Type B pancreatic cell (in vitro differentiated cells): ENCODE measurements around the gene GNB1. TPM values are rescaled to one million over a fixed set of nuclear protein-coding genes. Genes with fewer than 3 reads are reported as not detected.
A peak's percentile ranks its signal among the peaks of the same experiment; 100 is the strongest.

ENCODE experiments used
- DNase-seq: peaks from one replicate; pipeline ENCODE4 v3.0.0; 2021; ENCODE audit warnings: mixed read lengths; ENCODE audit not compliant: unreplicated experiment; ENCODE audit errors: extremely low spot score
- H3K27ac Mint-ChIP-seq: 2 replicates; pipeline ENCODE4 v1.8.0; 2021; ENCODE audit warnings: mild to moderate bottlenecking, mixed read lengths
- H3K27me3 Mint-ChIP-seq: 2 replicates; pipeline ENCODE4 v1.8.0; 2021; ENCODE audit warnings: mixed read lengths
- H3K36me3 Mint-ChIP-seq: 2 replicates; pipeline ENCODE4 v1.8.0; 2021; ENCODE audit warnings: mixed read lengths
- H3K4me1 Mint-ChIP-seq: one replicate; pipeline ENCODE4 v1.8.0; 2021; ENCODE audit warnings: mixed read lengths; ENCODE audit not compliant: unreplicated experiment
- H3K4me3 Mint-ChIP-seq: 2 replicates; pipeline ENCODE4 v1.8.0; 2021; ENCODE audit warnings: mild to moderate bottlenecking, mixed read lengths
- H3K9me3 Mint-ChIP-seq: 2 replicates; pipeline ENCODE4 v1.8.0; 2021; ENCODE audit warnings: mixed read lengths
- total RNA-seq: library from RNA; stranded (reverse); gene quantifications from 2 replicates; pipeline ENCODE4 v1.2.1, GENCODE V29; 2021; ENCODE audit warnings: low replicate concordance
- TF ChIP-seq, protein P1 (sequence below): fragments of 200-600 bp; sonication (generic); conservative IDR thresholded peaks from 2 replicates; pipeline ENCODE4 v1.5.0; 2021; ENCODE audit warnings: antibody characterized with exemption, mild to moderate bottlenecking

The GNB1 gene
- total RNA-seq, 1 donor from 2014 or later: 297 TPM

DNA sequence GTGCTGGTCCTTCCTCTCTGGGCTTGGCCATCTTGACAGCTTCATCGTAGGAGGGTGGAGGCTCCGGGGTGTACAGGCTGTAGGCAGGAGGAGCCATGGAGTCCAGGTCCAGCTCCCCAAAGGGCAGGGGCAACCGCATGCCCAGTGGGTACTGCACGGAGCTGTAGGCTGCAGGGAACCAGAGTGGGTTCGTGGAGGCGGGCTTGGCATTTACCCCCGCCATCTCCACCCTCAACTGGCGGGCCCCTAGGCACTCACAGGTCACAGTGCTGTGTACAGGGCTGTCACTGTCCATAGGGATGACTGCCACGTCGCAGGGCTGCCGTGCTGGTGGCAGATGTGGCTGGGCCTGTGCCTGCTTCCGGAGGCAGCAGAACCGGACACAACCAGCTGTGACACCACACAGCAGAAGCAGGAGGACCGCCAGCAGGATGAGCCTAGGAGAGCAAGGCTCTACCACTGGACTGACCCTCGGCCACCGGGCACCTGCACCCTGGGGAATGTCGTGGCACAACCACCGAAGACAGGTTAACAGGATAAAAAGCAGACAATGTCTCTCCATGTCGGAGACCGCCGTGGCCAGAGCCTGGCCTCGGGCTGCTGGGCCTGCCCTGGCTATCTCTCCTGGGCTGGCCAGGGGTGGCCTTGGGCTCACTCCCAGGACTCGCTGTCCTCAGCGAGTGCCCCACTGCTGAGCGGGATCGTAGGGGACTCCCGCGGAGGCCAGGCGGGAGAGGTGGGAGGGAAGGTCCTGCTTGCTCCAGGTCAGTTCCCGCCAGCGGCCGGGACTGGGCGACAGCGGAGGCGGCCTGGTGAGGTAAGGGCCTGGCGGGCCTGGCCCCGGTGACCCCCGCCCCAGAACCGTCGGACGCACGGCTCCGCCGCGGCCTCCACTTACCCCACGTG lies 27.4 kb upstream of the GNB1 start:
- no peaks in the 10 kb centered on the region for H3K36me3 Mint-ChIP-seq
- H3K4me3 Mint-ChIP-seq: peak overlapping the region; percentile 25
- H3K27ac Mint-ChIP-seq: no peak overlapping the region
- no peaks in the 10 kb centered on the region for H3K9me3 Mint-ChIP-seq
- H3K27me3 Mint-ChIP-seq: peaks cover 9% of the 10 kb centered on the region
- TF ChIP-seq, protein P1, sequence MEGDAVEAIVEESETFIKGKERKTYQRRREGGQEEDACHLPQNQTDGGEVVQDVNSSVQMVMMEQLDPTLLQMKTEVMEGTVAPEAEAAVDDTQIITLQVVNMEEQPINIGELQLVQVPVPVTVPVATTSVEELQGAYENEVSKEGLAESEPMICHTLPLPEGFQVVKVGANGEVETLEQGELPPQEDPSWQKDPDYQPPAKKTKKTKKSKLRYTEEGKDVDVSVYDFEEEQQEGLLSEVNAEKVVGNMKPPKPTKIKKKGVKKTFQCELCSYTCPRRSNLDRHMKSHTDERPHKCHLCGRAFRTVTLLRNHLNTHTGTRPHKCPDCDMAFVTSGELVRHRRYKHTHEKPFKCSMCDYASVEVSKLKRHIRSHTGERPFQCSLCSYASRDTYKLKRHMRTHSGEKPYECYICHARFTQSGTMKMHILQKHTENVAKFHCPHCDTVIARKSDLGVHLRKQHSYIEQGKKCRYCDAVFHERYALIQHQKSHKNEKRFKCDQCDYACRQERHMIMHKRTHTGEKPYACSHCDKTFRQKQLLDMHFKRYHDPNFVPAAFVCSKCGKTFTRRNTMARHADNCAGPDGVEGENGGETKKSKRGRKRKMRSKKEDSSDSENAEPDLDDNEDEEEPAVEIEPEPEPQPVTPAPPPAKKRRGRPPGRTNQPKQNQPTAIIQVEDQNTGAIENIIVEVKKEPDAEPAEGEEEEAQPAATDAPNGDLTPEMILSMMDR: no peak
- no peak for DNase-seq
- H3K4me1 Mint-ChIP-seq: peaks cover 4% of the 10 kb centered on the region

DNA sequence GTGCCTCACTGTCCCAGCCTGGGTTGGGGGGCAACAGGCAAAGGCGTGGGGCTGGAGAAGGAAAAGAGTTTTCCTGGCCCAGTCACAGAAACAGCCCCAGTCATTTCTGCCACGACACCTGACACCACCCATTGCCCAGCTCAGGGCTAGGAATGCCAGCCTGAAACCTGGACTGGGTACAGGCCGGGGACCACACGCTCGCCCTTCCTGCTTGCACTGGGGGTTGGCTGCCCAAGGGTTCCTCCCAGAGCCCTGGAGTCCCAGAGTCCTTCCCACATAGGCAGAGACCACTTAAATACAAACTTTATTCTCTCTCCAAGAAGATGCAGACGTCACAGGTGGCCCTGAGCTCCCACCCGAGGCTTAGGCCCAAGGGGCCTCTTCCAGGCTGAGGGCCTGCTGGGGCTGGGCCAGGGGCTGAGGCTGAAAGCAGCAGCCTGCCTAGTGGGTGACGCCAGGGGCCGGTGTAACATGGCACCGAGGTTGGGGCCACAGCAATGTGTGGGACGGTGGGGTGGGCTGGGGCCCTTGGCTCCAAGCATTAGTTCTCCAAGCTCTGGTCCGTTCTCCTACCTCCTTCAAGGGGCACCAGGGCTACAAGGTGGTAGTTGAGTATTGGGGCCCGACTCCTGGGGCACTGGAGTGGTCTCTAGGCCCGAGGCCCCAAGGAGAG lies 26.6 kb upstream of the GNB1 start:
- H3K4me3 Mint-ChIP-seq: peak overlapping the region; percentile 31

DNA sequence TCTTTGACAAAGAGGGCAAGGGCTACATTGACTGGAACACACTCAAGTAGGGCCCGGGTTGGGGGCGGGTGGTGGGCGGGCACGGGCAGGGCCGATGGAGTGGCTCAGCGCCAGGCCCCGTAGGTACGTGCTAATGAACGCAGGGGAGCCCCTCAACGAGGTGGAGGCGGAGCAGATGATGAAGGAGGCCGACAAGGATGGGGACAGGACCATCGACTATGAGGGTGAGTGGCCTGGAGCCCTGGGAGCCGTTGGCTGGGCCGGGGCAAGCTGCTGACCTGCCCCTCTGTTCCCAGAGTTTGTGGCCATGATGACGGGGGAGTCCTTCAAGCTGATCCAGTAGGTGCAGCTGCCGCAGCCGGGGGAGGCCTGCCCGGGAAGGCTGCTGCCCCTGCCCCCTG lies 26.0 kb upstream of the GNB1 start:
- H3K4me1 Mint-ChIP-seq: peaks cover 4% of the 10 kb centered on the region
- H3K27ac Mint-ChIP-seq: no peak overlapping the region
- no peak for DNase-seq
- no peaks in the 10 kb centered on the region for H3K36me3 Mint-ChIP-seq
- H3K27me3 Mint-ChIP-seq: peaks cover 9% of the 10 kb centered on the region
- H3K4me3 Mint-ChIP-seq: no peak overlapping the region
- H3K9me3 Mint-ChIP-seq: no peaks in the 10 kb centered on the region
- TF ChIP-seq, protein P1: no peak

More for the DNA sequence above, 26.6 kb upstream of the GNB1 start:
- Mint-ChIP-seq H3K27ac (no peak overlapping the region), H3K4me1 (peaks cover 4% of the 10 kb centered on the region), H3K9me3 (no peaks in the 10 kb centered on the region), H3K27me3 (peaks cover 9% of the 10 kb centered on the region), H3K36me3 (no peaks in the 10 kb centered on the region)
- TF ChIP-seq, protein P1: no peak
- DNase-seq: no peak

DNA sequence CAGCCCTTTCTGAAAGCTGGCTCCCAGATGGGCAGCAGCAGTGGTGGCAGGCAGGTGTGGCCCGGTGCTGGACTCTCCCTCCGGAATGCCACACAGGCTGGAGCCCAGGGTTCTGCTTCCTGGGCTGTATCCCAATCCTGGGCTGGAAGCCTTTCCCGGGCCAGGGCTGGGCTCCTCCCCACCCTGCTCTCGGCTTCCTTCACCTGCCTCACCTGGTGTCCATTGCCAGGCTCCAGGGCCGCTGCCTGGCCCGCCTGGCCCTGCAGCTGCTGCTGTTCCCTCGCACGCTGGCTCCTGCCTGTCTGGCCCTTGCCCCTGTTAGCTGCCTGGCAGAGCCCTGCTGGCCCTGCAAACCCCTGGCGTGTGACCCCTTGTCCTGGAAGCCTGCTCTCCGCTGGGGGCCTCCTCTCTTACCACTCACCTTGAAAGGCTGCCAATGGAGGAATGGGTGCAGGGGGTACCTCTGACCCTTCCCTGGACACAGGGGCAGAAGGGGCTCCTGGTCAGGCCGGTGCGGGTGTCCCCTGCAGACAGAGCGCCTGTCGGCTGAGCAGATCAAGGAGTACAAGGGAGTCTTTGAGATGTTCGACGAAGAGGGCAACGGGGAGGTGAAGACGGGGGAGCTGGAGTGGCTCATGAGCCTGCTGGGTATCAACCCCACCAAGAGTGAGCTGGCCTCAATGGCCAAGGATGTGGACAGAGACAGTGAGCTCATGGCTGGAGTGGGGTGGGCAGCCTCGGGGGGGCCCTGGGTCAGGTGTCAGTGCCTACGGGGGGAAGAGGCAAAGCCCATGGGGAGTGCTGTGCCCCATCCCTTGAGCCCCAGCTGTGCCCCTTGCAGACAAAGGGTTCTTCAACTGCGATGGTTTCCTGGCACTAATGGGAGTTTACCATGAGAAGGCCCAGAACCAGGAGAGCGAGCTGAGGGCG lies 25.3 kb upstream of the GNB1 start:
- H3K4me3 Mint-ChIP-seq: peak overlapping the region; percentile 39
- H3K36me3 Mint-ChIP-seq: no peaks in the 10 kb centered on the region
- peaks cover 9% of the 10 kb centered on the region for H3K27me3 Mint-ChIP-seq
- H3K4me1 Mint-ChIP-seq: peaks cover 4% of the 10 kb centered on the region
- DNase-seq: no peak
- H3K9me3 Mint-ChIP-seq: no peaks in the 10 kb centered on the region
- H3K27ac Mint-ChIP-seq: no peak overlapping the region
- TF ChIP-seq, protein P1: no peak

DNA sequence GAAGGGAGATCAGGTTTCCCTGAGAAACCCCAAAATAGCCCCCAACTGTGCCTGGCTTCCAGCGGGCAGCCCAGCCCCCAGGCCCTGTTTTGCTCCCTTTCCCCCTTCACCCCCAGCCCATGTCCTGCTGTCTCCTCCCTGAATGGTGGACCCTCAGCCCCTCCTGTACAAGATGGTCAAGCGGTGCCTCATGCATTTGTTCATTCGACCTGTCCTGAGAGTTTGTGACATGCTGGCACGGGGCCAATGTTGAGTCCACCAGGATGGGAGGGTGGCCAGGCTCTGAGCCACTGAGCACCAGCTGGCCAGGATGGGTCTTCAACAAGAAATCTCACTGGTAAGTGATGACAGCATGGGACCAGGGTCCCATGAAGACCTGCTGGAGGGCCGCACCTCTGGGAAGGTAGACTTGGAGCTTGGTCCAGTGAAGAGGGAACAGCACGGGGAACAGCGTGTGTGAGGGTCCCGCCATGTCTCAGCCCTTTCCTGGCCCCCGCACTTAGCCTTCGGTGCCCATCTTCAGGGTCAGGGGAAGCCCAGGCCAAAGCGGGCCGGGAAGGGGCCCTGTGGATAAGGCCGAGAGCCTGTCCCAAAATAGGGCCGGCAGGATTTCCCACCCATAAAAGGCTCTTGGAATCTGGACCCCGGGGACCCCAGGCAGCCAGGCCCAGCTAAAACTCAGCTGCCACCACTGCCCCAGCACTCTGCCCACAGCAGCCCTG lies 24.2 kb upstream of the GNB1 start, which contains the start of gene CALML6:
Gene CALML6 (plus strand): TSS at position 290 of the 722 bp plus-strand sequence. CDS start 21 bp downstream, at position 311.
- no peak for DNase-seq

More for the DNA sequence above, 24.2 kb upstream of the GNB1 start, which contains the start of gene CALML6:
- no peak within 1 kb of the TSS for H3K27ac Mint-ChIP-seq
- no peak within 1 kb of the TSS for H3K4me3 Mint-ChIP-seq
- peaks cover 9% of the 10 kb centered on the region for H3K27me3 Mint-ChIP-seq
- TF ChIP-seq, protein P1: no peak
- H3K4me1 Mint-ChIP-seq: peaks cover 4% of the 10 kb centered on the region
- no peaks in the 10 kb centered on the region for H3K36me3 Mint-ChIP-seq
- no peaks in the 10 kb centered on the region for H3K9me3 Mint-ChIP-seq
